ENCODE data around the gene DTWD2.
"Not testable (repeated sequence)": the region's sequence is repeated elsewhere in the genome, so short reads cannot be mapped to it uniquely, and the experiment has no call there.

DTWD2 gene

DNA sequence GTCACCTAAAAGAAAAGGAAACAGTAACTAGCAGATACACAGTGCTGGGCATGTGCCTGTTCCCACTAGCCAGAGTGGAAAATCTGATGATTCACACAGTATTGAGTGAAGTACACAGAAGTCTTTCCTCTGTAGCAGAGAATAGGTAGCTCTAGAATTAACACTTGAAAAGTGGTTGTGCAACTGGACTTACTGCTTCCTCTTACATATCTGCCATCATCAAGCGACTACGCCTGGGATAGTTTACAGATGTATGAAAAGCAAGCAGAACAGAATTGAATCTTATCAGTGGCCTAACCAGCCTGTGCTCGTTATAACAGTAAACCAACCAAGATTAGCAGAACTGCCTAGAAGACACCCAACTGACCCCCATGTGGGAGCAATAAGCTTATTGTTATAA lies 130.6 kb downstream of the DTWD2 start:
- no peaks in the 10 kb centered on the region for H3K36me3 ChIP-seq (ENCODE audit: control insufficient read depth, insufficient read depth, low read length, severe bottlenecking)
- no peak overlapping the region for H3K4me3 ChIP-seq (ENCODE audit: low read length)
- H3K27me3 ChIP-seq (replicated peaks; ENCODE audit: control insufficient read depth, insufficient read depth, low read length) = no peaks in the 10 kb centered on the region
- no peaks in the 10 kb centered on the region for H3K9me3 ChIP-seq (ENCODE audit: control insufficient read depth, low read length)
- DNase-seq (ENCODE audit: low read depth) = peak; percentile 3
- no peak overlapping the region for H3K9ac ChIP-seq (ENCODE audit: low read length)
- H3K4me1 ChIP-seq (ENCODE audit: control insufficient read depth, insufficient read depth, low read length) = peaks cover 2% of the 10 kb centered on the region

DNA sequence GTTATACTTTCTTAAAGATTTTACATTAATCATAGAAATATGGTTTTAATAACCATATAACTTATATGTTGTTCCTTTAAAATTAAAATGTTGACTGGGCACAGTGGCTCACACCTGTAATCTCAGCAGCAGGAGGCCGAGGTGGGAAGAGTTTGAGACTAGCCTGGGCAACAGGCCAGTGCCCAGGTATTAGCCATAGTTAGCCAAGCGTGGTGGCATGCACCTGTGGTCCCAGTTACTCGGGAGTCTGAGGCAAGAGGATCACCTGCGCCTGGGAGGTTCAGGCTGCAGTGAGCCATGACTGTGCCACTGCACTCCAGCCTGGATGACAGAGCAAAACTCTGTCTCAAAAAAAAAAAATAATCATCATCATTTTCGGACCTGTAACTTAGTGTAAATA lies 133.5 kb downstream of the DTWD2 start:
- DNase-seq (ENCODE audit: low read depth) = no peak
- Histone ChIP-seq H3K9ac (ENCODE audit: low read length) (no peak overlapping the region), H3K4me3 (ENCODE audit: low read length) (no peak overlapping the region), H3K4me1 (ENCODE audit: control insufficient read depth, insufficient read depth, low read length) (no peaks in the 10 kb centered on the region), H3K9me3 (ENCODE audit: control insufficient read depth, low read length) (peaks cover 3% of the 10 kb centered on the region), H3K36me3 (ENCODE audit: control insufficient read depth, insufficient read depth, low read length, severe bottlenecking) (no peaks in the 10 kb centered on the region), H3K27me3 (replicated peaks; ENCODE audit: control insufficient read depth, insufficient read depth, low read length) (no peaks in the 10 kb centered on the region)

DNA sequence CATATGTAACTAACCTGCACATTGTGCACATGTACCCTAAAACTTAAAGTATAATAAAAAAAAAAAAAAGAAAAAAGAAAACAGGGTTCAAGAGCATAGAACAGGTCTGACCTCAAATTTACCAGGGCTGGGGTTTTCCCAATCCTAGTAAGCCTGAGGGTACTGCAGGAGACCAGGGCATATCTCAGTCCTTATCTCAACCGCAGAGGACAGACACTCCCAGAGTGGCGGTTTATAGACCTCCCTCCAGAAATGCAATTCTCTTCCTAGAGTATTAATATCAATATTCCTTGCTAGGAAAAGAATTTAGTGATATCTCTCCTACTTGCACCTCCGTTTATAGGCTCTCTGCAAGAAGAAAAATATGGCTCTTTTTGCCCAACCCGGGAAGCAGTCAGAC lies 136.6 kb downstream of the DTWD2 start:
- not testable (repeated sequence) for H3K36me3 ChIP-seq (ENCODE audit: control insufficient read depth, insufficient read depth, low read length, severe bottlenecking); H3K9ac ChIP-seq (ENCODE audit: low read length); H3K9me3 ChIP-seq (ENCODE audit: control insufficient read depth, low read length); H3K4me3 ChIP-seq (ENCODE audit: low read length); DNase-seq (ENCODE audit: low read depth); H3K4me1 ChIP-seq (ENCODE audit: control insufficient read depth, insufficient read depth, low read length); H3K27me3 ChIP-seq (replicated peaks; ENCODE audit: control insufficient read depth, insufficient read depth, low read length)

- H3K9ac ChIP-seq (ENCODE audit: low read length); H3K4me1 ChIP-seq (ENCODE audit: control insufficient read depth, insufficient read depth, low read length); H3K27me3 ChIP-seq (replicated peaks; ENCODE audit: control insufficient read depth, insufficient read depth, low read length); H3K36me3 ChIP-seq (ENCODE audit: control insufficient read depth, insufficient read depth, low read length, severe bottlenecking); H3K9me3 ChIP-seq (ENCODE audit: control insufficient read depth, low read length); DNase-seq (ENCODE audit: low read depth); H3K4me3 ChIP-seq (ENCODE audit: low read length): not testable (repeated sequence)
Measured at GRCh38 chr5:118849507-118849906, 138.8 kb downstream of the DTWD2 start.

DNA sequence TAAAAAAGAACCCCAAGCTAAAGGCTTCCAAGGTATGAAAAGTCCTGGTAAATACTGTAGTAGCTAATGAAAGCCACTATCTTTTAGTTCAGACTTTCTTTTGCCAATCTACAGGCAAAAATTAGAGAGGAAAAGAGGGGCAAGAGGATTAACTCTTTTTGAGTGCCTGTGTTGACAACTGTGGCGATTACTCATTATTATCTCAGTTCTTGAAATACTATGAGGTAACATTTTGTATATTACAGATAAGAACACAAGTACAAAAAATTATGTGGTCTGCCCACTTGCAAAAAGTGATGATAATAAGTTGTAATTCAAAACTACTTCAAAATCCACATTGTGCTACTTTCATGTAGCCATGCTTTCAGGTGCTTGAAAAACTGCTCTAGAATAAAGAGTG lies 144.0 kb downstream of the DTWD2 start:
- H3K9ac ChIP-seq (ENCODE audit: low read length) = no peak overlapping the region
- no peaks in the 10 kb centered on the region for H3K27me3 ChIP-seq (replicated peaks; ENCODE audit: control insufficient read depth, insufficient read depth, low read length)
- H3K4me3 ChIP-seq (ENCODE audit: low read length) = no peak overlapping the region
- H3K9me3 ChIP-seq (ENCODE audit: control insufficient read depth, low read length) = no peaks in the 10 kb centered on the region
- no peaks in the 10 kb centered on the region for H3K36me3 ChIP-seq (ENCODE audit: control insufficient read depth, insufficient read depth, low read length, severe bottlenecking)
- H3K4me1 ChIP-seq (ENCODE audit: control insufficient read depth, insufficient read depth, low read length) = no peaks in the 10 kb centered on the region
- DNase-seq (ENCODE audit: low read depth) = no peak

DNA sequence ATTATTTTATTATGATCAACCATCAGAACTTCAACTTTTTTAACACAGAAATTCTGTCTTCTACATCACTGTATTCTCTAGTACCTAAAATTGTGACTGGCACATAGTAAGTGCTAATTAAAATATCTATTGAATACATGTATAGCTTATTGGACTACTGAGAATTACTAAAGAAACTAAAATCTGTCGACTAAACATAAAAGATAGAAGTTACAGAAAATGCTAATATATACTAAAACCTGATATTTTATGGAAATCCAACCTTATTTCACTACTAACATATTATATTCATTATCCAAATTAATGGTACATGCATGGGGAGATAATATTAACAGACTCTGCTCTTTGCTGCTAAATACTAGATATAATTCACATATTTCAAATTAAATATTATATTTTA lies 153.6 kb downstream of the DTWD2 start:
- no peak overlapping the region for H3K4me3 ChIP-seq (ENCODE audit: low read length)
- no peaks in the 10 kb centered on the region for H3K4me1 ChIP-seq (ENCODE audit: control insufficient read depth, insufficient read depth, low read length)
- H3K9me3 ChIP-seq (ENCODE audit: control insufficient read depth, low read length) = no peaks in the 10 kb centered on the region
- no peak overlapping the region for H3K9ac ChIP-seq (ENCODE audit: low read length)
- no peaks in the 10 kb centered on the region for H3K27me3 ChIP-seq (replicated peaks; ENCODE audit: control insufficient read depth, insufficient read depth, low read length)
- no peak for DNase-seq (ENCODE audit: low read depth)
- H3K36me3 ChIP-seq (ENCODE audit: control insufficient read depth, insufficient read depth, low read length, severe bottlenecking) = no peaks in the 10 kb centered on the region

DNA sequence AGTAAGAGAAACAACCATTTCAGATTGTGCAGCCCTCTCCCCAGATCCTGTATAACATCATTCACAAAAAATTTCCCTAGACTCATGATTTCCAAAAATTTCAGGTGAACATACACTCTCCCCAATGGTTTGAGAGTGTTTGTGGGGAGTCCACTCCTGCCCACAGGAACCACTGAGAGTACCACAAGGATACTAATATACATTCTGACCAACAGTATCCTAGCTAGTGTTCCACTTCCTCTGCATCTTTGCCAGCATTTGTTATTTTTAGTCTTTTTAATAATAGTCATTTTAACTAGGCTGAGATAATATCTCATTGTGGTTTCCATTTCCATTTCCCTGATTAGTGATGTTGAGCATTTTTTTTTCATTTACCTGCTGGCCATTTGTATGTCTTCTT lies 155.4 kb downstream of the DTWD2 start:
- no peak overlapping the region for H3K4me3 ChIP-seq (ENCODE audit: low read length)
- H3K4me1 ChIP-seq (ENCODE audit: control insufficient read depth, insufficient read depth, low read length) = no peaks in the 10 kb centered on the region
- no peak overlapping the region for H3K9ac ChIP-seq (ENCODE audit: low read length)
- no peaks in the 10 kb centered on the region for H3K27me3 ChIP-seq (replicated peaks; ENCODE audit: control insufficient read depth, insufficient read depth, low read length)
- H3K36me3 ChIP-seq (ENCODE audit: control insufficient read depth, insufficient read depth, low read length, severe bottlenecking) = no peaks in the 10 kb centered on the region
- DNase-seq (ENCODE audit: low read depth) = no peak
- no peaks in the 10 kb centered on the region for H3K9me3 ChIP-seq (ENCODE audit: control insufficient read depth, low read length)

DNA sequence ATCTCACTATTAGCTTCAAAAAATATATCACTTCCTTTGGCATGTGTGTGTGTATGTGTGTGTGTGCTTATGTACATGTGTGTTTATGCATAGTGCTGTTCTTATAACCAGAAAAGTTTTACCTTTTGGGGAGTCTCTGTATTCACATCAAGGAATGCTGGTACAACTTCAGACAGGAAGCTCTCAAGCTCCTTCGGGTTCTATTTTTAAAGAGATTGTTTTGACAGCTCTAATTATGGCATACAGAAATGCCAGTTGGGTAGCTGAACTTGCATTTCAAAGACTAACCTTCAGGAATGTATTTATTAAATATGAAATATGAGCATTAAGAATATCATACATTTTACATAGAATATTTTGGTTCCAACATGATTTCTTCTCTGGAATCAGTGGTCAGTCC lies 163.1 kb downstream of the DTWD2 start:
- H3K4me1 ChIP-seq (ENCODE audit: control insufficient read depth, insufficient read depth, low read length) = no peaks in the 10 kb centered on the region
- H3K4me3 ChIP-seq (ENCODE audit: low read length) = no peak overlapping the region
- no peak overlapping the region for H3K9ac ChIP-seq (ENCODE audit: low read length)
- H3K27me3 ChIP-seq (replicated peaks; ENCODE audit: control insufficient read depth, insufficient read depth, low read length) = no peaks in the 10 kb centered on the region
- no peaks in the 10 kb centered on the region for H3K36me3 ChIP-seq (ENCODE audit: control insufficient read depth, insufficient read depth, low read length, severe bottlenecking)
- no peak for DNase-seq (ENCODE audit: low read depth)
- H3K9me3 ChIP-seq (ENCODE audit: control insufficient read depth, low read length) = no peaks in the 10 kb centered on the region

DNA sequence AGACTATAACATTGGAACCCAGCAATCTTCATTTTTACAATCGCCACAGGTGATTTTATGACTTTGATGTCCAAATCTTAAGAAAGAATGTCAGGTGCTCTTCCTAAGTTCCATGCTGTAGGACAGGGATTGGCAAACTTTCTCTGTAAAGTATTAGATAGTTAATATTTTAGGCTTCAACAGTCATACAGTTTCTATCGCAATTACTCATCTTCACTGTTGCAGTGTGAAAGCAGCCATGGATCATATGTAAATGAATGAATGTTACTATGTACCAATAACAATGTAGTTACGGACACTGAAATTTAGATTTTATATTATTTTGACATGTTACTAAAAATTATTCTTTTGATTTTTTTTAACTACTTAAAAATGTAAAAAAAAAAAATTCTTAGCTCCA lies 169.7 kb downstream of the DTWD2 start:
- H3K4me3 ChIP-seq (ENCODE audit: low read length) = no peak overlapping the region
- H3K4me1 ChIP-seq (ENCODE audit: control insufficient read depth, insufficient read depth, low read length) = no peaks in the 10 kb centered on the region
- no peaks in the 10 kb centered on the region for H3K27me3 ChIP-seq (replicated peaks; ENCODE audit: control insufficient read depth, insufficient read depth, low read length)
- H3K36me3 ChIP-seq (ENCODE audit: control insufficient read depth, insufficient read depth, low read length, severe bottlenecking) = no peaks in the 10 kb centered on the region
- H3K9ac ChIP-seq (ENCODE audit: low read length) = no peak overlapping the region
- DNase-seq (ENCODE audit: low read depth) = no peak
- peaks cover 7% of the 10 kb centered on the region for H3K9me3 ChIP-seq (ENCODE audit: control insufficient read depth, low read length)

DNA sequence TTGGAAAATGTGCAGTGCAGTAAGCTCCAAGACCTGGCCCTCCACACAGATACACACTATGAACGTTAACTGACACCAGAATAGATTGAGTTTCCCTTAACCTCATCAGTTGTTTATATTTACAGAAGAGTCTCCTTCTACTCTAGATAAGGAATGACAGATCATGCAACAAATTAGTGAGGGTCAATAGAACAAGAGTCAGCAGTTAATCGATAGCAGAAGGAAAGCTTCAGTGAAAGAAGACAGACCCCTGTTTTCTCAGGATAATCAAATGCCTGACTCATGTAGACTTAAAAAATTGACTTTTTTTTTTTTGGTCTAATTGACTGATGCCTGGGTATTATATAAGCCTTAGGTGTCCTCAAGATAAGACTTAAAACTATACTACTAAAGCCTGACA lies 179.9 kb downstream of the DTWD2 start:
- Histone ChIP-seq H3K36me3 (ENCODE audit: control insufficient read depth, insufficient read depth, low read length, severe bottlenecking) (no peaks in the 10 kb centered on the region), H3K9me3 (ENCODE audit: control insufficient read depth, low read length) (peaks cover 7% of the 10 kb centered on the region), H3K9ac (ENCODE audit: low read length) (no peak overlapping the region), H3K4me1 (ENCODE audit: control insufficient read depth, insufficient read depth, low read length) (no peaks in the 10 kb centered on the region), H3K4me3 (ENCODE audit: low read length) (no peak overlapping the region), H3K27me3 (replicated peaks; ENCODE audit: control insufficient read depth, insufficient read depth, low read length) (no peaks in the 10 kb centered on the region)
- no peak for DNase-seq (ENCODE audit: low read depth)

DNA sequence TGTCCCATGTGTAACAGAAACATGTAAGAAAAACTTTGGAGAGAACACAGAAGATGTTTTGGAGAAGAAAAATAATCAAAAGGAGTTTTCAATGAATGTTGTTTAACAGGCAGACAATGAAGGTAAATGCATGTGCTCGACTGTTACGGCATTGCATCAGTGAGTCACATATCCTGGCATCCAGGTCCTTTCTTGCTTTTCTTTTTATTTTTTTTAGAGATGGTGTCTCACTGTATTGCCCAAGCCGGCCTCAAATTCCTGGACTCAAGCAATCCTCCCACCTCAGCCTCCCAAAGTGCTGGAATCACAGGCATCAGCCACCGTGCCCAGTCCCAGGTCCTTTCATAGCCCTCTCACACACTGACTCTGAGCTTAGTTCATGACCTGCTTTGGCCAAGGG lies 181.8 kb downstream of the DTWD2 start:
- H3K4me1 ChIP-seq (ENCODE audit: control insufficient read depth, insufficient read depth, low read length) = no peaks in the 10 kb centered on the region
- no peaks in the 10 kb centered on the region for H3K36me3 ChIP-seq (ENCODE audit: control insufficient read depth, insufficient read depth, low read length, severe bottlenecking)
- H3K9ac ChIP-seq (ENCODE audit: low read length) = no peak overlapping the region
- H3K9me3 ChIP-seq (ENCODE audit: control insufficient read depth, low read length) = peaks cover 7% of the 10 kb centered on the region
- no peaks in the 10 kb centered on the region for H3K27me3 ChIP-seq (replicated peaks; ENCODE audit: control insufficient read depth, insufficient read depth, low read length)
- H3K4me3 ChIP-seq (ENCODE audit: low read length) = no peak overlapping the region
- no peak for DNase-seq (ENCODE audit: low read depth)

DNA sequence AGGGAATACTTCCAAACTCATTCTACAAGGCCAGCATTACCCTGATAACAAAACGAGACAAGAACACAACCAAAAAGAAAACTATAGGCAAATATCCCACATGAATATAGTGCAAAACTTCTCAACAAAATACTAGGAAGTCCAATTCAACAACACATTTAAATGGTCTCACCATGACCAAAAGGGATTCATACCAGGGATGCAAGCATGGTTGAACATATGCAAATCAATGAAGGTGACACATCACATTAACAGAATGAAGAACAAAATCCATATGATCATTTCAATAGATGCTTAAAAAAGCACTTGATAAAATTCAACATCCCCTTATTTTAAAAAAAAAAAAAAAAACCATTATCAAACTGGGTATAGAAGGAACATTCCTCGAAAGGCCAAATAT lies 186.0 kb downstream of the DTWD2 start:
- Histone ChIP-seq H3K36me3 (ENCODE audit: control insufficient read depth, insufficient read depth, low read length, severe bottlenecking) (no peaks in the 10 kb centered on the region), H3K9ac (ENCODE audit: low read length) (no peak overlapping the region), H3K27me3 (replicated peaks; ENCODE audit: control insufficient read depth, insufficient read depth, low read length) (no peaks in the 10 kb centered on the region), H3K9me3 (ENCODE audit: control insufficient read depth, low read length) (no peaks in the 10 kb centered on the region), H3K4me1 (ENCODE audit: control insufficient read depth, insufficient read depth, low read length) (no peaks in the 10 kb centered on the region), H3K4me3 (ENCODE audit: low read length) (no peak overlapping the region)
- no peak for DNase-seq (ENCODE audit: low read depth)

Measured in adipocyte (in vitro differentiated cells).